SW 1271 (cell line): ENCODE results near the gene SIL1.
"Not testable (repeated sequence)": the region's sequence is repeated elsewhere in the genome, so short reads cannot be mapped to it uniquely, and the experiment has no call there.

ENCODE experiments used
- DNase-seq, 2 experiments: peaks; one replicate each; lab custom pipeline; 2025; lab: John Stamatoyannopoulos, UW

SIL1 gene

GRCh38 chr5:139108063-139108824, 89.9 kb downstream of the SIL1 start:
- DNase-seq: no peak

GRCh38 chr5:139105621-139106071, 92.5 kb downstream of the SIL1 start:
- DNase-seq: no peak

- DNase-seq: no peak
Observed at GRCh38 chr5:139104577-139105276, 93.4 kb downstream of the SIL1 start.

GRCh38 chr5:139103762-139104161, 94.4 kb downstream of the SIL1 start:
- DNase-seq: no peak

GRCh38 chr5:139100825-139101224, 97.3 kb downstream of the SIL1 start:
- DNase-seq: peak in 1 of 2 experiments; percentile 39

- DNase-seq: no peak
Observed at GRCh38 chr5:139094154-139095131, 103.7 kb downstream of the SIL1 start.

- no peak for DNase-seq
Observed at GRCh38 chr5:139092741-139093343, 105.3 kb downstream of the SIL1 start.

GRCh38 chr5:139091439-139092156, 106.6 kb downstream of the SIL1 start:
- no peak for DNase-seq

- no peak for DNase-seq
Observed at GRCh38 chr5:139090581-139090980, 107.6 kb downstream of the SIL1 start.

- DNase-seq: no peak
Observed at GRCh38 chr5:139088024-139088423, 110.1 kb downstream of the SIL1 start.

- no peak for DNase-seq
Observed at GRCh38 chr5:139082813-139083498, 115.2 kb downstream of the SIL1 start.

- no peak for DNase-seq
Observed at GRCh38 chr5:139079991-139080610, 118.1 kb downstream of the SIL1 start.

- no peak for DNase-seq
Observed at GRCh38 chr5:139079225-139079990, 118.8 kb downstream of the SIL1 start.

- DNase-seq: no peak
Observed at GRCh38 chr5:139078345-139078744, 119.8 kb downstream of the SIL1 start.

GRCh38 chr5:139077899-139078298, 120.3 kb downstream of the SIL1 start:
- DNase-seq: no peak

- no peak for DNase-seq
Observed at GRCh38 chr5:139076111-139076510, 122.1 kb downstream of the SIL1 start.

- DNase-seq: no peak
Observed at GRCh38 chr5:139075066-139076050, 122.8 kb downstream of the SIL1 start.

- not testable (repeated sequence) for DNase-seq
Observed at GRCh38 chr5:139073956-139074355, 124.2 kb downstream of the SIL1 start.
